Measurements from ENCODE around the gene RPS27.
A peak's percentile ranks its signal among the peaks of the same experiment; 100 is the strongest.

The RPS27 gene

GRCh38 chr1:153990468-153991150, at the start of gene RPS27:
Gene RPS27, plus strand, starts transcription at chr1:153990762. Its CDS starts 35 bp downstream, at chr1:153990797.
- peak; percentile 78 to 84 for DNase-seq

GRCh38 chr1:153941826-153942725, 48.5 kb upstream of the RPS27 start:
- DNase-seq, result no peak

GRCh38 chr1:153942766-153943549, 47.6 kb upstream of the RPS27 start:
- DNase-seq, result no peak

GRCh38 chr1:153944005-153944826, 46.3 kb upstream of the RPS27 start:
- DNase-seq, result no peak

GRCh38 chr1:153944827-153945117, 45.8 kb upstream of the RPS27 start:
- DNase-seq, result no peak

- peak; percentile 67 to 68 for DNase-seq
These were observed 45.3 kb upstream of the RPS27 start for GRCh38 chr1:153945131-153945794.

- DNase-seq, result peak; percentile 46 to 47
These were observed 44.6 kb upstream of the RPS27 start for GRCh38 chr1:153945795-153946621.

GRCh38 chr1:153946622-153947241, 43.8 kb upstream of the RPS27 start, which contains the start of gene DENND4B:
Gene DENND4B, minus strand, starts transcription at chr1:153946718. Its CDS starts 2,344 bp downstream, at chr1:153944374.
- peak; percentile 63 to 71 for DNase-seq

GRCh38 chr1:153951183-153951582, 39.4 kb upstream of the RPS27 start:
- DNase-seq, result no peak

GRCh38 chr1:153951801-153952200, 38.8 kb upstream of the RPS27 start:
- no peak for DNase-seq

GRCh38 chr1:153953859-153954365, 36.6 kb upstream of the RPS27 start:
- DNase-seq, result no peak

- no peak for DNase-seq
These were observed 35.7 kb upstream of the RPS27 start for GRCh38 chr1:153954826-153955225.

- DNase-seq, result no peak
These were observed 33.4 kb upstream of the RPS27 start for GRCh38 chr1:153956997-153957715.

GRCh38 chr1:153957744-153958110, 32.8 kb upstream of the RPS27 start:
- no peak for DNase-seq

GRCh38 chr1:153958111-153958960, 32.2 kb upstream of the RPS27 start, which contains the start of gene CRTC2:
Gene CRTC2, minus strand, starts transcription at chr1:153958612. Its CDS starts 115 bp downstream, at chr1:153958497.
- peak; percentile 97 to 98 for DNase-seq

- DNase-seq, result no peak
These were observed 31.7 kb upstream of the RPS27 start for GRCh38 chr1:153958961-153959260.

GRCh38 chr1:153959454-153959853, 31.1 kb upstream of the RPS27 start:
- no peak for DNase-seq

GRCh38 chr1:153960206-153960605, 30.4 kb upstream of the RPS27 start:
- no peak for DNase-seq

- DNase-seq, result no peak
These were observed 29.1 kb upstream of the RPS27 start for GRCh38 chr1:153961421-153961820.
